GM21717 (cell line): Measurements from ENCODE around the gene PGA4.
"Not testable (repeated sequence)": the region's sequence is repeated elsewhere in the genome, so short reads cannot be mapped to it uniquely, and the experiment has no call there.

Source experiments
- ATAC-seq: cut with Tn5 transposase; IDR thresholded peaks from one replicate; pipeline ENCODE4 v1.9.1; 2021; ENCODE audit warnings: mild to moderate bottlenecking, moderate library complexity; ENCODE audit not compliant: unreplicated experiment

Gene PGA4

DNA sequence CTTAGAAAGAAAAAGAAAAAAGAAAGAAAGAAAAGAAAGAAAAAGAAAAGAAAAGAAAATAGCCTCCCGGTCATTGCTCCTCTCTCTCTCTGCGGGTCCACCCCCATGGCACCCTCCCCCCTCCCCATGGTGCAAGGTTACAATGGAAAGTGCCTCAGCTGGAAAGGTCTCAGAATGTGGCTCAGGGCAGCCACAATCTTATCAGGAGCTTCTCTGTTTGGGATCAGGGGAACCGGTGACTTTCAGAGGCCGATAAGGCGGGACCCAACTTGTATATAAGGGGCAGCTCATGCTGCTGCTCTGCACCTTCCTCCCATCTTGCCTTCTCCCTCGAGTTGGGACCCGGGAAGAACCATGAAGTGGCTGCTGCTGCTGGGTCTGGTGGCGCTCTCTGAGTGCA lies at the start of gene PGA4:
PGA4 (plus strand) TSS at position 301 of the 400 bp plus-strand sequence; CDS start at position 355, 54 bp downstream.
- not testable (repeated sequence) for ATAC-seq

DNA sequence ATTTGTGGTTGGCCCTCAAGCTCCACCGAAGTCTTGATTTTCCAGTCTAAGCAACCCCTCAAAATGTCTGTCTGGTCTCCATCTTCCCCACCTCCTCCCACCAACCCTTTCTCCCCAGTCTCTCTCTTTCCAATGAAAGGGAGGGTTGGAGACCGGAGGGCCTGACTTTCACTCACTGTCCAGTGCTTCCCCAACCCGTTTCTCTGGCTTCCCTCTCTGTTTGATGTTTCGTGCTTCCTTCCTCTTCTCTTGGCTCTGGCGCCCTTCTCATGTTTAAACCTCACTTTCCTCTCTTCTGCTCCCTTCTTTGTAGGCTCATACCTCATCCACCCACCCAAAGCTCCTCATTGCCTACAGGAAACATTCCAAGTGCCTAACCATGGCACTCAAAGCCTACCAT lies 49.8 kb upstream of the PGA4 start:
- ATAC-seq: no peak

DNA sequence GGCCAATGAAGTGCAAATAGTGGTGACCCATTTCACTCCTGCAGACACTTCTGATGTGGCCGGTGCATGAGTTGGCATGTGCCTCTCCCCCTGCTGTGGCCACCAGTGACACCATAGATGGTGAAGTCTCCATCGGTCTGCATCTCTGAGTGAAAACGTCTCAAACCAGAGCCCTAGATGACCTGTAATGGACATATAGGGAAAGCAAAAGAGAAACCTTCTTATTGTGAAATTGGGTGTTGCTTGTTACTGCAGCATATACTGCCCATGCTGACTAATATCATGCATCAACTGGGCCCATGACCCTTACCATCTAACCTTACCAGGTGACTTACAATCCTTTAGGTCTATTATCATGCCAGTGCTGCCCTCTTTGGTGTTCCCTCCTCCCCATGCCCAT lies 49.3 kb upstream of the PGA4 start:
- ATAC-seq: no peak

DNA sequence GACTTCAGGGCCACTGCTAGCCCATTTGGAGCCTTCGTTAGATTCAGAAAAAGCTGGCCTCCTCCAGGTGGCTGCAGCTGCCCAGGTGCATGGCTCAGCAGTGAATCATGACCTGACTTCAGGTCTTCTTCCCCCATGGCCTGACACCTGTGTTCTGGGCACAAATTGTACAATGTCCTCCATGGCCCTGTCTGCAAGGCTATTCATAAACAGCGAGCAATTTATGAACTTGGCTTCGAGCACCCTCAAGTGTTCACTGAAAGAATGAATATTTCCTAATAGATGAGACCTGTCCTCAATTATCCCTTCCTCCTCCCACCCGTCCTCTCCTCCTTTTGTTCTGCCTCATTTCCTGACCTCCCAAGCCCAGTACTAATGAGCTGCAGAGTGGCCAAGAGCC lies 48.7 kb upstream of the PGA4 start:
- no peak for ATAC-seq

DNA sequence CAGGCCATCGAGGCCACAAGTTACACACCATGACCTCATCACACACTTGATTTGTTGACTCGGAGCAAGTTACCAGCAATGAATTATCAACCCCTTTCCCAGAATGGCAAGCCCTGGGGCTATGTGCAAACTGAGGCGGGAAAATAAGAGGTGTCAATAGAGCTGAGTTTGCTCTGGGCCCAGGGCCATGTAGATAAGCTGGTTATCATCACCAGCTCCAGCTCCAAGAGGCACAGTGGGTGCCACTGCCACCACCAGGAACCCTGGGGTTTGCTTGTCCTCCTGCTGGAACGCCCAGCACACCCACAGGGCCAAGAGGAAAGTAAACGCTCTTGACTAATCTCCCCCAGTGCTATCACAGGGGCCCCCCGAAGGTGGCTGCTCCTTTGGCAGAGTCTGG lies 47.9 kb upstream of the PGA4 start:
- ATAC-seq: no peak

DNA sequence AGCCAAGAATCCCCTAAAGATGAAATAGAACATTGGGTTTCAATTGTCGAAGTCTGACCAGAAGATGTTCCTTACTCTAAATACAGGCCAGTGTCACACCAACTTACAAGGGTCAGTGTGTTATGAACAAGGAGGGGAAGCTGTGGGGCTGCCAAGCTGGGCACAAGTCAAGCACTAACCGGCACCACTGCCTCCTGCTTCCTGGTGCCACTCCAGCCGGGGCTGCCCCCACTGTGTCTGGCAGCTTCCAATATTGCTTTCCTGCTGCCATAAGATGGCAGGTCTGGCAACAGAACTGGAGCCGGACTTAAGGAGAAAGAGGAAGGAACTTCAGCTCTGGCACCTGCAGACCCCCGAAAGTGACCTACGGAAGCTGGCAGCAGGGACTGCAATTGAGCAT lies 47.2 kb upstream of the PGA4 start:
- no peak for ATAC-seq

DNA sequence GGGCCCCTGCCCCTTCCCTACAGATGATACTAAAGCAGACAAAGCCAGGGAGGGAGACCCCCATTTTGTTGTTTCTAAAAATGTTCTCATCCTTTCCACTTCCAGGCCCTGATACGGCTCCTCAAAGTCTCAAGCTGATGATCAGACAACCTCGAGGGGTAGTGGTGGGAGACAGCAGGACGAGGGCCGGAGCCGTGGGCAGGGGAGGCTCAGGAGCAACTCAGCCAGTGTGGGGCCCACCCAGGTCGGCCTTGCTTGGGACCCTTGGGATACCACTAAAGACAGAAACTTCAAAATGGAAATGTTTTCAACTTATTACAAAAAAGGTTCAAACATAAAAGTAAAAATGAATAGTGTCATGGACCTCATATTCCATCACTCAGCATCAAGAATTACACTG lies 45.7 kb upstream of the PGA4 start:
- no peak for ATAC-seq

DNA sequence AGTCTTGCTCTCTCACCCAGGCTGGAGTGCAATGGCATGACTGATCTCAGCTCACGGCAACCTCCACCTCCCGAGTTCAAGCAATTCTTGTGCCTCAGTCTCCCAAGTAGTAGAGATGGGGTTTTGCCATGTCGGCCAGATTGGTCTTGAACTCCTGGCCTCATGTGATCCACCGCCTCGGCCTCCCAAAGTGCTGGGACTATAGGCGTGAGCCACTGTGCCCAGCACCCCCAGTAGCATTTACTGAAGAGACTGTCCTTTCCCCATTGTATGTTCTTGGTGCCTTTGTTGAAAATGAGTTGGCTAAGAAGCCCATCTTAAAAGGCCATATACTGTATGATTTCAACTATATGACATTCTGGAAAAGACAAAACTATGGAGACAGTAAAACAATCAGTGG lies 41.9 kb upstream of the PGA4 start:
- ATAC-seq: not testable (repeated sequence)

DNA sequence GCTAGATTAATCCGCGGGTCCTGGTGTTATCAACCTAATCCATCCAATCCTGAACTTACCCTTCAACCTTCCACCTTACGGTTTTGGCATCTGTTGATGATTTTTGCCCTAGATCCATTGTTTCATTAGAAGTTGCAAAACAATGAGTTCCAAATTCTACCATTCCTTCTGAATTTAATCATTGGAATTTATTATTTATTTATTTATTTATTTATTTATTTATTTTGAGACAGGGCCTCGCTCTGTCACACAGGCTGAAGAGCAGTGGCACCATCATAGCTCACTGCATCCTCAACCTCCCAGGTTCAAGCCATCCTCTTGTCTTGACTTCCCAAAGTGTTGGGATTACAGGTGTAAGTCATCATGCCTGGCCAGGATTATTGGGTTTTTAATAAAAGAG lies 40.7 kb upstream of the PGA4 start:
- ATAC-seq: no peak

DNA sequence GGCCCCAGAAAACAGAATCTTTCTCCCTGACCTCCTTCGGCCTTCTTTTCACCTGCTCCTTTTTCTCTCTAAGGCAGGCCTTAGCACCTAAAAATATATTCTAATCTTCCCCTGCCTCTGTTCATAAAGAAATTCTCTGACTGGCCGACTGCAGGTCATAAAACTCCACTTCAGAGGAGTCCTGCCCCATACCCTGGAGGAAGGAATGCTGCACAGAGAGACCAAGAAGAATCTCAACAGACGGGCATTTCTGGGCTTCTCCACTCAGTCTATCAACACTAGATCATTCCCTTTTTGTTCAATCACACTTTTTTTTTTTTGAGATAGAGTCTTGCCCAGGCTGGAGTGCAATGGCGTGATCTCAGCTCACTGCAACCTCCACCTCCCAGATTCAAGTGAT lies 38.5 kb upstream of the PGA4 start:
- ATAC-seq: no peak

DNA sequence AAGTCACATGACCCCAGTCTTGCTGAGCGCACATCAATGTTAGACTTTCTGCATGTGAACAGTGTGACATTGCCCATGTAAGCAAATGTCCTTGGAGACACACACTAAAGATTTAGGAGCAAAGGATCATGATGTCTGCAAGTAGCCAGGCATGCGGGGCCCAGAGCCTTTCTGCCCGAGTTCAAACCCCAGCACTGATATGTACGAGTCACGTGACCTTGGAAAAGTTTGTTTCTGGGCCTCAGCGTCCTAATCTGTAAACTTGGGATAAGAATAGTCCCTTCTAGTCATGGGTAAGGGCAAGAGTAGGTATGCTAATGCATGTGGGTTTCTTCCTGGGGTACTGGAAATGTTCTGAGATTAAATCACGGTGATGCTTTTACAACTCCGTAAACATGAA lies 35.6 kb upstream of the PGA4 start:
- ATAC-seq: no peak

DNA sequence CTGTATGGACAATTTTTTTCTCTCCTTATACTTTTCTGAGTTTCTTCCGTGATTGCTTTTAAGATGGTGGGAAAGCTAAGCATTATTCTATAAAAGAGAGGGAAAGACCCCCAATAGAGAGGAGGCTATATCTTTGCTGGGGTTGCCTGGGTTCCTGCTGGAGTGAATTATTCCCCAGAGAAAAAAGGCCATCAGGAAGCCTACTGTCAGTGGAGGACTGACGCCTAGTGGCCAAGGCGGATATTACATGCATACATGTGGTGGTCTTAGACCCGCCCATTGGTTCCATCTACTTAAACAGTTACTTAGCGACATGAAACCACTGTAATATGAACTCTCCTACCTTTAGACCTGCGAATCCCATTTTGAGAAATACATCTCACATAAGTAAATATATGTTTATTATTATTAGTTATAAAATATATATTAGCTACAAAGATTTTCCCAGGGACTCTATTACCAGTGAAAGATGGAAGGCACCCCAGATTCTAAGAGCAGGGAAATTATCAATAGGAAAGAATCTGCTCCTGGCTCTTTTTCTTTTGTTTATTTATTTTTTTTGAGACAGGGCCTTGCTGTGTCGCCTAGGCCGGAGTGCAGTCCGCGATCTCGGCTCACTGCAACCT lies 34.5 kb upstream of the PGA4 start:
- ATAC-seq: no peak

DNA sequence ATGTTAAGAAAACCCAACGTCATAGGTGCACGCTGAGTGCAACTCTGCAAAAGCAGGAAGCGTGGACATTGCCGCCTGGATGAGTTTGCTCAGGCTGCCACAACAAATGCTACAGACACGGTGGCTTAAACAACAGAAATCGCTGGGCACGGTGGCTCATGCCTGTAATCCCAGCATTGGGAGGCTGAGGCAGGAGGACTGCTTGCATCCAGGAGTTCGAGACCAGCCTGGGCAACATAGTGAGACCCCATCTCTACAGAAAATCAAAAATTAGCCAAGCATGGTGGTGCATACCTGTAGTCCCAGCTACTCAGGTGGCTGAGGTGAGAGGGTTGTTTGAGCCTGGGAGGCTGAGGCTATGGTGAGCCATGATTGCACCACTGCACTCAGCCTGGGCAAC lies 32.2 kb upstream of the PGA4 start:
- ATAC-seq: no peak

DNA sequence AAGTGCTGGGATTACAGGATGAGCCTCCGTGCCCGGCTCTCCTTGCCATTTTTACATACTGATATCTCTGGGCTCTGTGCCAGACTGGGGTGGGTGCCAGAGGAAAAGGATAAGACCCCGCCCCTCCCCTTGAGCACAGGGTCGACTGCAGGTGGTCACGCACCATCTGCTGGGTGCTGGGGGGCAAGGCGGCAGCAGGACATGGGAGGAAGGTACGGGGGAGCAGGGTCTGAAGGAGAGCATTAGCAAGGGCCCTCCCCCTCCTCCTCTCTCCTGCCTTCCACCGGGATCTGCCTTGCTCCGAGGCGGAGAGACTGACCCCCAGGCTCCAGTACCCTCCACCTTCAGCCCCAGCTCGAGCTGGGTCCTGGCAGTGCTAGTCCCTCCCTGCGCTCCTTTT lies 28.6 kb upstream of the PGA4 start:
- no peak for ATAC-seq

DNA sequence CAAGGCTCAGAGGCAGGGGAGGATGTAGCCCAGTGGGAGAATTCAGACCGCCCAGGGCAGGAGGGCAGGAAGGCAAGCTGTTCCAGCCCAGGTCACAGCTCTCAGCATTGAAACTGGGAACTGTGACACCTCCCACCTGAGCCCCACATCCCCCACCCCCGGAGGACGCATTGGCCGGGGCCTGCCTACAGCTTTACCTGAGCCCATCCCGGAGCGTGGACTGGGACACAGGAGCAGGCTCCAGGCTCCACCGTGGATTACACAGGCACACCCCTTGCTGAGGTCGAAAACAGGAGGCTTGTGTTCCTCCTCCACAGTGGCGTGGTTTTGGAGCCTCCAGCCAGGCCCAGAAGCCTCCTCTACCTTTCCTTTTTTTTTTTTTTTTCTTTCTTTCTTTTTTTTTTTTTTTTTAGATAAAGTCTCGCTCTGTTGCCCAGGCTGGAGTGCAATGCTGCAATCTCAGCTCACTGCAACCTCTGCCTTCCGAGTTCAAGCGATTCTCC lies 27.9 kb upstream of the PGA4 start:
- no peak for ATAC-seq

DNA sequence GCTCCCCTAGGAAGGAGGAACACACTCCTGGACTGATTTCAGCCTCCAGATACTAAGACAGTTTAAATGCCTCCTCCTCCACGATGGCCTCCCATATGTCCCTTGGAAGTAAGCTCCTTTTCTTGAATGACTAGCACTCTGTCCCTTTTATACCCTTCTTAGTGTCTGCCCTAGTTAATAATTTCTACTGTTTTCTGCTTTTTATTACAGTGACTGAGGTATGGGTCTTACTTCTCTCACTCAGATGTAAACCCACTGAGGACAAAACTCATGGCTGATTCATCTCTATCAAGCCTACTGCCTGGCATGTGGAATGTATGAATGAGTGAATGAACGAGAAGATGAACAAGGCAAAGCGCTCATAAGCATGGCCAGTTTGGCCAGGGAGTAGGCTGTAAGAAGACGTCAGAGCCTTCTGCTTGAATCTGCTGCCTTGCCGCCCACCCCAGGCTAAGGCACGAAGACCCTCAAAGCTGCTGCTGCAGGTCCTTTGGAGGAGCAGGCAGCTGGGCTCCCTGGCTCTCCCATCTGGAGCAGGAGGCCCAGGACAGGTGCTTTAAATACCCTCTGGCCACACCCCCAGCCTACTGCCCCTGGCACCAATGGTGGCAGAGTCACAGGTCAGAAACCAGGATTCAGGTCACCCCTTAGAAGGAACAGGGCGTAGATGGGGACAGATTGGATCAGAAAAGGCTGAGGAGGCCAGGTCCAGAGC lies 27.0 kb upstream of the PGA4 start:
- no peak for ATAC-seq

DNA sequence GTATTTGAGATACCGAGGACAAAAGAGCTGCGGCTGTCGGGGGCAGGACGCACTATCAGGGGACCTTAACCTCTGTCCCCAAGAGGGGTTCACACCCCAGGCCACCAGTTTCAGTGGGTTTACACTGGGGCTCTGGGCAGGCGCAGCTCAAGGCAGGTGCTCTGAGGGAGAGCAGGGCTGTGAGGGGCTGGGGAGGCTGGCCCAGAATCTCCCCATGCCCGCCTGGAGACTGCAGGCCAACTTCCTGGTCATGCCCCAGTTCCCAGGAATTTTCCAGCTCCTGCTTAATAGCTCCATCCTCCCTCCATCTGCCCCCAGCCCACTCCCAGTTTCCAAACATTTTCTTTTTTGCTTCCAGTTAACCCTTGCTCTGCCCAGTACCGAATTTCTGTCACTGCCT lies 26.4 kb upstream of the PGA4 start:
- no peak for ATAC-seq

DNA sequence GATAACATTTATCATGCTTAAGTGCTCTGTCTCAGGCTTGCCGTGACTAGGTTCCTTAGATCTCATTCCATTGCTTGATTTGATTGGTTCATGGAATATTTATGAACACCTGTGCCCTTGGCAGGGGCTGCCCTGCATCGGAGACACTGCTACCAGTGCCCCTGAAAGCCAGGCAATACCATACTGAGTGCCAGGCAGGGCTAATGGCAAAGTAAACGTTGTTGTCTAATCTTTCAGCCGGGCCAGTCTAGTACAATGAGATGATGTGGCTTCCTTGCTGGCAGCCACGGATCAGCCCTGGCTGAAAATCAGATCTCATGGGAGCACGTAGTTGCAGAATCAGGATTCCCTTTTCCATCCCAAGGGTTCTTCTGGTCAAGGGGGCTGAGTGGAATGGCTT lies 23.8 kb upstream of the PGA4 start:
- no peak for ATAC-seq

DNA sequence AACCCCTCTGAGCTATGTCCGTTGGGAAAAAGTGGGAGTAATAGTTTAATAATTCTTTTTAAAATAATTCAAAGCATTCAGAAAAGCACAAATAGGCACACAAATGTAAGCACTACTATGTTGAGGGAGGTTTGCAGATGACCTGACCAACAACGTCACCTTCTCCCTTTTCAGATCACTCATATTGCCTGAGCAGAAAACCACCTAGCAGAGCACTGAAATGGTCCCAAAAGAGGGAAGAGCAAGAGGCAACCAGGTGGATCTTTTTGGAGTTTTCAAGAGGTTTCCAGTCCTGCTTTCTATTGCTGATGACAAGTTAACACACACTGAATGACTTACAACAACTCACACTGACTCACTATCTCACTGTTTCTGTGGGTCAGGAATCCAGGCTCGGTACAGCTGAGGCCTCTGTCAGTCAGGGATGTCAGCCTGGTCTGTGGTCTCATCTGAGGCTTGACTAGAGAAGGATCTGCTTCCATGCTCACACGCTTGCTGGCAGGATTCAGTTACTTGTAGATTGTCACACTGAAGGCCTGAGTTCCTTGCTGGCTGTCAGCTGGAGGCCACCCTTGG lies 23.1 kb upstream of the PGA4 start:
- ATAC-seq: no peak

DNA sequence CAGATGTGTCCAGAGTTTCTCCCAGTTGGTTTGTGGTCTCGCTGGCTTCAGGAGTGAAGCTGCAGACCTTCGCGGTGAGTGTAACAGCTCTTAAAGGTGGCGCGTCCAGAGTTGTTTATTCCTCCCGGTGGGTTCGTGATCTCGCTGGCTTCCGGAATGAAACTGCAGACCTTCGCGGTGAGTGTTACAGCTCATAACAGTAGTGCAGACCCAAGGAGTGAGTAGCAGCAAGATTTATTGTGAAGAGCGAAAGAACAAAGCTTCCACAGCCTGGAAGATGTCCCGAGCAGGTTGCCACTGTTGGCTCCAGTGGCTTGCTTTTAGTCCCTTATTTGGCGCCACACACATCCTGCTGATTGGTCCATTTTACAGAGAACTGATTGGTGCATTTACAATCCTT lies 20.7 kb upstream of the PGA4 start:
- ATAC-seq: no peak

DNA sequence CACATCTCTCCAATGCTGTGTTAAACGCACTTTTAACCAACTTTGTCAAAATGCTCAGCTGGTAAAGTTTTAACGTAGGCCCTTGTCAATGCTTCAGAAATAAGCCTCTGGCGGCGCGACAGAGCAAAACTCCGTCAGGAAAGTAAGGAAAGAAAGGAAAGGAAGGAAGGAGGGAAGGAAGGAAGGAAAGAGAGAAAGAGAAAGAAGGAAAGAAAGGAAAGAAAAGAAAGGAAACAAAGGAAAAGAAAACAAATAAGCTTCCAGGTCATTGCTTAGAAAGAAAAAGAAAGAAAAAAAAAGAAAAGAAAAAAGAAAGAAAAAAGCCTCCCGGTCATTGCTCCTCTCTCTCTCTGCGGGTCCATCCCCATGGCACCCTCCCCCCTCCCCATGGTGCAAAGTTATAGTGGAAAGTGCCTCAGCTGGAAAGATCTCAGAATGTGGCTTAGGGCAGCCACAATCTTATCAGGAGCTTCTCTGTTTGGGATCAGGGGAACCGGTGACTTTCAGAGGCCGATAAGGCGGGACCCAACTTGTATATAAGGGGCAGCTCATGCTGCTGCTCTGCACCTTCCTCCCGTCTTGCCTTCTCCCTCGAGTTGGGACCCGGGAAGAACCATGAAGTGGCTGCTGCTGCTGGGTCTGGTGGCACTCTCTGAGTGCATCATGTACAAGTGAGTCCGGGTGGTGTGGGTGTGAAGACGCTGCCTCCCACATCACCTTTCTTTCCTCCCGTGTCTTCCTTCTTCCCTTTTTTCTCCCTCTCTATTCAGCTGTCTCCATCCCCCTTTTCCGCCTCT lies 19.0 kb upstream of the PGA4 start, which contains the start of gene PGA3:
PGA3 (plus strand) TSS at position 566 of the 797 bp plus-strand sequence; CDS start at position 616, 50 bp downstream.
- ATAC-seq: not testable (repeated sequence)
